H9 (cell line): ENCODE data around the gene ARID3A. TPM values are rescaled to one million over a fixed set of nuclear protein-coding genes. Genes with fewer than 3 reads are reported as not detected.

ENCODE experiments used
- DNase-seq: peaks from one replicate; pipeline ENCODE4 v3.0.0-alpha.2; 2017
- H2AFZ ChIP-seq: one replicate; pipeline ENCODE4 v1.6.1; 2013; ENCODE audit warnings: mild to moderate bottlenecking, low read length, control low read depth, moderate library complexity
- H2AK5ac ChIP-seq: 2 replicates; pipeline ENCODE4 v1.6.1; 2013; ENCODE audit warnings: low read length, control low read depth, mixed read lengths; ENCODE audit not compliant: insufficient read length
- H2BK120ac ChIP-seq: one replicate; pipeline ENCODE4 v1.6.1; 2013; ENCODE audit warnings: low read depth, mild to moderate bottlenecking, low read length, control low read depth, inconsistent platforms; ENCODE audit not compliant: poor library complexity, severe bottlenecking
- H2BK12ac ChIP-seq: 2 replicates; pipeline ENCODE4 v1.6.1; 2013; ENCODE audit warnings: low read length, control low read depth, mixed read lengths, low read depth; ENCODE audit not compliant: insufficient read length
- H2BK15ac ChIP-seq: 2 replicates; pipeline ENCODE4 v1.6.1; 2013; ENCODE audit warnings: low read depth, low read length, control low read depth
- H2BK20ac ChIP-seq: one replicate; pipeline ENCODE4 v1.6.1; 2013; ENCODE audit warnings: low read depth, mild to moderate bottlenecking, low read length, control low read depth, inconsistent platforms; ENCODE audit not compliant: poor library complexity, severe bottlenecking
- H2BK5ac ChIP-seq: 2 replicates; pipeline ENCODE4 v1.6.1; 2013; ENCODE audit warnings: low read length, control low read depth, mixed read lengths; ENCODE audit not compliant: insufficient read length
- H3K14ac ChIP-seq: 2 replicates; pipeline ENCODE4 v1.6.1; 2013; ENCODE audit warnings: low read length, control low read depth; ENCODE audit not compliant: insufficient read depth
- H3K18ac ChIP-seq: 2 replicates; pipeline ENCODE4 v1.6.1; 2013; ENCODE audit warnings: low read depth, mild to moderate bottlenecking, mixed read lengths, low read length, control low read depth; ENCODE audit not compliant: insufficient read length
- H3K23ac ChIP-seq: 2 replicates; pipeline ENCODE4 v1.6.1; 2013; ENCODE audit warnings: low read length, control low read depth, mixed read lengths, low read depth; ENCODE audit not compliant: insufficient read length
- H3K23me2 ChIP-seq: 2 replicates; pipeline ENCODE4 v1.6.1; 2013; ENCODE audit warnings: low read depth, mild to moderate bottlenecking, mixed read lengths, low read length, control low read depth; ENCODE audit not compliant: insufficient read length, poor library complexity, severe bottlenecking
- H3K27ac ChIP-seq: 2 replicates; pipeline ENCODE4 v1.5.1; 2013; ENCODE audit warnings: low read length, control low read depth, mixed read lengths, low read depth; ENCODE audit not compliant: insufficient read length
- H3K27me3 ChIP-seq: 2 replicates; pipeline ENCODE4 v1.6.1; 2013; ENCODE audit warnings: low read length, control low read depth, inconsistent platforms; ENCODE audit not compliant: insufficient read depth
- H3K4ac ChIP-seq: 2 replicates; pipeline ENCODE4 v1.6.1; 2013; ENCODE audit warnings: low read depth, mild to moderate bottlenecking, control low read depth, inconsistent platforms, low read length, moderate library complexity
- H3K4me1 ChIP-seq: 2 replicates; pipeline ENCODE4 v1.6.1; 2013; ENCODE audit warnings: low read length, control low read depth, inconsistent platforms; ENCODE audit not compliant: insufficient read depth
- H3K4me2 ChIP-seq: 2 replicates; pipeline ENCODE4 v1.6.1; 2013; ENCODE audit warnings: low read length, control low read depth, mixed read lengths; ENCODE audit not compliant: insufficient read length, insufficient read depth
- H3K56ac ChIP-seq: 2 replicates; pipeline ENCODE4 v1.6.1; 2013; ENCODE audit warnings: low read depth, mild to moderate bottlenecking, mixed read lengths, low read length, control low read depth; ENCODE audit not compliant: insufficient read length
- H3K79me1 ChIP-seq: 2 replicates; pipeline ENCODE4 v1.6.1; 2013; ENCODE audit warnings: low read depth, mild to moderate bottlenecking, moderate library complexity, low read length, control low read depth, inconsistent platforms; ENCODE audit not compliant: insufficient read depth, poor library complexity, severe bottlenecking
- H3K79me2 ChIP-seq: 2 replicates; pipeline ENCODE4 v1.6.1; 2013; ENCODE audit warnings: low read length, control low read depth, inconsistent platforms; ENCODE audit not compliant: insufficient read depth
- H3K9ac ChIP-seq: 2 replicates; pipeline ENCODE4 v1.6.1; 2013; ENCODE audit warnings: low read length, control low read depth, mixed read lengths; ENCODE audit not compliant: insufficient read length; ENCODE audit errors: extremely low read depth
- H3K9me3 ChIP-seq: one replicate; pipeline ENCODE4 v1.6.1; 2013; ENCODE audit warnings: low read depth, low read length, inconsistent platforms; ENCODE audit not compliant: control insufficient read depth
- H3T11ph ChIP-seq: one replicate; pipeline ENCODE4 v1.6.1; 2013; ENCODE audit warnings: mild to moderate bottlenecking, low read length, control low read depth, inconsistent platforms
- H4K20me1 ChIP-seq: one replicate; pipeline ENCODE4 v1.6.1; 2013; ENCODE audit not compliant: control insufficient read depth, insufficient read length, insufficient read depth
- H4K5ac ChIP-seq: 2 replicates; pipeline ENCODE4 v1.6.1; 2013; ENCODE audit warnings: low read depth, mild to moderate bottlenecking, mixed read lengths, low read length, control low read depth; ENCODE audit not compliant: insufficient read length
- H4K8ac ChIP-seq: replicated peaks from 2 replicates; pipeline ENCODE4 v1.6.1; 2013; ENCODE audit warnings: low read length, control low read depth, mixed read lengths, low read depth; ENCODE audit not compliant: insufficient read length
- H4K91ac ChIP-seq: 2 replicates; pipeline ENCODE4 v1.6.1; 2013; ENCODE audit warnings: low read depth, mild to moderate bottlenecking, moderate library complexity, mixed read lengths, low read length, control low read depth; ENCODE audit not compliant: insufficient read length
- H3K27ac Mint-ChIP-seq, 3 experiments: 2 replicates in 2 of 3; 3 replicates in 1 of 3; pipeline ENCODE4 v1.8.0; 2020 to 2021; ENCODE audit warnings: mixed read lengths in 3 of 3, mild to moderate bottlenecking in 1 of 3, moderate library complexity in 1 of 3
- H3K27me3 Mint-ChIP-seq: 2 replicates; pipeline ENCODE4 v1.8.0; 2021; ENCODE audit warnings: low read depth, mild to moderate bottlenecking, moderate library complexity, mixed read lengths
- H3K36me3 Mint-ChIP-seq, 3 experiments: 2 replicates in 2 of 3; 3 replicates in 1 of 3; pipeline ENCODE4 v1.8.0; 2020 to 2021; ENCODE audit warnings: low read depth in 3 of 3, mixed read lengths in 3 of 3; ENCODE audit not compliant: insufficient read depth in 1 of 3
- H3K4me1 Mint-ChIP-seq, 2 experiments: 2 replicates each; pipeline ENCODE4 v1.8.0; 2020; ENCODE audit warnings: mixed read lengths in 2 of 2
- H3K4me3 Mint-ChIP-seq, 2 experiments: 2 replicates in 1 of 2; 3 replicates in 1 of 2; pipeline ENCODE4 v1.8.0; 2020 to 2021; ENCODE audit warnings: mild to moderate bottlenecking in 2 of 2, mixed read lengths in 2 of 2, moderate library complexity in 1 of 2
- H3K9me3 Mint-ChIP-seq, 2 experiments: 2 replicates in 1 of 2; 3 replicates in 1 of 2; pipeline ENCODE4 v1.8.0; 2020; ENCODE audit warnings: mild to moderate bottlenecking in 2 of 2, mixed read lengths in 2 of 2, moderate library complexity in 1 of 2
- WGBS: extraction: QIAGEN DNeasy Blood & Tissue Kit; methylation state at CpG from one replicate; pipeline ENCODE4 v1.1.7; 2013; ENCODE audit warnings: missing lambda C conversion rate, low lambda C conversion rate, mixed read lengths; ENCODE audit not compliant: insufficient read length; ENCODE audit errors: extremely low coverage; 5-methylcytosine and 5-hydroxymethylcytosine counted together
- total RNA-seq: library from RNA; stranded (reverse); gene quantifications from 2 replicates; pipeline ENCODE4 v1.2.1, GENCODE V29; 2021
- TF ChIP-seq, protein P1 (sequence below): fragments of 200-600 bp; sonication (generic); conservative IDR thresholded peaks from 3 replicates; pipeline ENCODE4 v1.8.0; 2021; ENCODE audit warnings: antibody characterized with exemption, mild to moderate bottlenecking

Gene ARID3A
- total RNA-seq, 1 experiment from 2014 or later: 98.3 TPM

DNA sequence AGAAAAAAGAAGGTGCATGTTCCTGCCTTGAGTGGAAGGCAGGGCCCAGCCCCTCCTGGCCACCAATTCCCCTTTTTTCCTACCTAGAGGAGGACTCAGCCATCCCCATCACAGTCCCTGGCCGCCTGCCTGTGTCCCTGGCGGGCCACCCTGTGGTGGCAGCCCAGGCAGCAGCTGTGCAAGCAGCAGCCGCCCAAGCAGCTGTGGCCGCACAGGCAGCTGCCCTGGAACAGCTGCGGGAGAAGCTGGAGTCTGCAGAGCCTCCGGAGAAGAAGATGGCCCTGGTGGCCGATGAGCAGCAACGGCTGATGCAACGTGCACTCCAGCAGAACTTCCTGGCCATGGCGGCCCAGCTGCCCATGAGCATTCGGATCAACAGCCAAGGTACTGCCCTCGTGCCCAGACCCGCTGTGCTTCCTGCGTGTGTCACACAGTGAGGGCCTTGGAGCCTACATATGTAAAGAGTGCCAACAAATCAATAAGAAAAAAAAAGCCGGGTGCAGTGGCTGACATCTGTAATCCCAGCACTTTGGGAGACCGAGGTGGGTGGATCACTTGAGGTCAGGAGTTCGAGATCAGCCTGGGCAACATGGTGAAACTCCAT, 40.8 kb downstream of the ARID3A start:
- no peak overlapping the region for H2BK20ac ChIP-seq
- H2BK12ac ChIP-seq: no peak overlapping the region
- no peak overlapping the region for H2BK5ac ChIP-seq
- H2BK15ac ChIP-seq: no peak overlapping the region
- no peak overlapping the region for H2AFZ ChIP-seq
- no peak overlapping the region for H3K27ac Mint-ChIP-seq
- H3K9me3 ChIP-seq: peaks cover 7% of the 10 kb centered on the region
- no peak overlapping the region for H4K5ac ChIP-seq
- H3K36me3 Mint-ChIP-seq: peaks cover 57 to 78% (median 72%) of the 10 kb centered on the region in 3 experiments
- DNase-seq: no peak
- no peak overlapping the region for H3K56ac ChIP-seq
- H3K27ac ChIP-seq: no peak overlapping the region
- H3K9me3 Mint-ChIP-seq: peaks cover 11 to 21% of the 10 kb centered on the region in 2 experiments
- H3K9ac ChIP-seq: no peak overlapping the region
- H3K23ac ChIP-seq: no peak overlapping the region
- no peak overlapping the region for H3K14ac ChIP-seq
- no peaks in the 10 kb centered on the region for H3K79me1 ChIP-seq
- H3K27me3 ChIP-seq: no peaks in the 10 kb centered on the region
- H3K4me3 Mint-ChIP-seq: no peak overlapping the region
- no CpG with 5 or more reads among the region's 17 CpGs for WGBS
- H3K4ac ChIP-seq: no peak overlapping the region
- H3K4me1 ChIP-seq: no peaks in the 10 kb centered on the region
- H3K79me2 ChIP-seq: no peaks in the 10 kb centered on the region
- no peaks in the 10 kb centered on the region for H3K23me2 ChIP-seq
- peaks cover 0 to 13% of the 10 kb centered on the region in 2 experiments; a peak in 3 of 4 replicates for H3K4me1 Mint-ChIP-seq
- H3K4me2 ChIP-seq: no peak overlapping the region
- H4K8ac ChIP-seq: no peak overlapping the region
- no peak overlapping the region for H2AK5ac ChIP-seq
- no peak overlapping the region for H3K18ac ChIP-seq
- H3T11ph ChIP-seq: no peak overlapping the region
- peaks cover 2% of the 10 kb centered on the region for H4K20me1 ChIP-seq
- TF ChIP-seq, protein P1, sequence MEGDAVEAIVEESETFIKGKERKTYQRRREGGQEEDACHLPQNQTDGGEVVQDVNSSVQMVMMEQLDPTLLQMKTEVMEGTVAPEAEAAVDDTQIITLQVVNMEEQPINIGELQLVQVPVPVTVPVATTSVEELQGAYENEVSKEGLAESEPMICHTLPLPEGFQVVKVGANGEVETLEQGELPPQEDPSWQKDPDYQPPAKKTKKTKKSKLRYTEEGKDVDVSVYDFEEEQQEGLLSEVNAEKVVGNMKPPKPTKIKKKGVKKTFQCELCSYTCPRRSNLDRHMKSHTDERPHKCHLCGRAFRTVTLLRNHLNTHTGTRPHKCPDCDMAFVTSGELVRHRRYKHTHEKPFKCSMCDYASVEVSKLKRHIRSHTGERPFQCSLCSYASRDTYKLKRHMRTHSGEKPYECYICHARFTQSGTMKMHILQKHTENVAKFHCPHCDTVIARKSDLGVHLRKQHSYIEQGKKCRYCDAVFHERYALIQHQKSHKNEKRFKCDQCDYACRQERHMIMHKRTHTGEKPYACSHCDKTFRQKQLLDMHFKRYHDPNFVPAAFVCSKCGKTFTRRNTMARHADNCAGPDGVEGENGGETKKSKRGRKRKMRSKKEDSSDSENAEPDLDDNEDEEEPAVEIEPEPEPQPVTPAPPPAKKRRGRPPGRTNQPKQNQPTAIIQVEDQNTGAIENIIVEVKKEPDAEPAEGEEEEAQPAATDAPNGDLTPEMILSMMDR: no peak
- no peaks in the 10 kb centered on the region for H3K27me3 Mint-ChIP-seq
- no peak overlapping the region for H2BK120ac ChIP-seq
- no peak overlapping the region for H4K91ac ChIP-seq
